ENCODE results near the gene TEAD1.

The TEAD1 gene

GRCh38 chr11:12811861-12812260, 137.6 kb downstream of the TEAD1 start:
- DNase-seq (ENCODE audit: low read depth) = no peak

- no peak for DNase-seq (ENCODE audit: low read depth)
Observed at GRCh38 chr11:12812849-12813248, 138.6 kb downstream of the TEAD1 start.

GRCh38 chr11:12813371-12814225, 139.4 kb downstream of the TEAD1 start:
- no peak for DNase-seq (ENCODE audit: low read depth)

- DNase-seq (ENCODE audit: low read depth) = no peak
Observed at GRCh38 chr11:12815129-12815480, 140.9 kb downstream of the TEAD1 start.

GRCh38 chr11:12815931-12816494, 141.8 kb downstream of the TEAD1 start:
- no peak for DNase-seq (ENCODE audit: low read depth)

- DNase-seq (ENCODE audit: low read depth) = no peak
Observed at GRCh38 chr11:12817681-12818332, 143.6 kb downstream of the TEAD1 start.

GRCh38 chr11:12818333-12819015, 144.3 kb downstream of the TEAD1 start:
- no peak for DNase-seq (ENCODE audit: low read depth)

GRCh38 chr11:12822392-12823022, 148.3 kb downstream of the TEAD1 start:
- DNase-seq (ENCODE audit: low read depth) = no peak

GRCh38 chr11:12824281-12825041, 150.2 kb downstream of the TEAD1 start:
- no peak for DNase-seq (ENCODE audit: low read depth)

- DNase-seq (ENCODE audit: low read depth) = no peak
Observed at GRCh38 chr11:12826441-12826840, 152.2 kb downstream of the TEAD1 start.

- DNase-seq (ENCODE audit: low read depth) = no peak
Observed at GRCh38 chr11:12827369-12827768, 153.1 kb downstream of the TEAD1 start.

GRCh38 chr11:12827929-12828812, 153.9 kb downstream of the TEAD1 start:
- no peak for DNase-seq (ENCODE audit: low read depth)

- DNase-seq (ENCODE audit: low read depth) = no peak
Observed at GRCh38 chr11:12829131-12829530, 154.9 kb downstream of the TEAD1 start.

GRCh38 chr11:12829540-12830314, 155.5 kb downstream of the TEAD1 start:
- no peak for DNase-seq (ENCODE audit: low read depth)

- no peak for DNase-seq (ENCODE audit: low read depth)
Observed at GRCh38 chr11:12831471-12832202, 157.4 kb downstream of the TEAD1 start.

GRCh38 chr11:12832480-12833224, 158.4 kb downstream of the TEAD1 start:
- no peak for DNase-seq (ENCODE audit: low read depth)

GRCh38 chr11:12834166-12834565, 159.9 kb downstream of the TEAD1 start:
- DNase-seq (ENCODE audit: low read depth) = no peak

- DNase-seq (ENCODE audit: low read depth) = no peak
Observed at GRCh38 chr11:12834630-12835029, 160.4 kb downstream of the TEAD1 start.
